ENCODE measurements around the gene COL4A2.

Gene COL4A2

DNA sequence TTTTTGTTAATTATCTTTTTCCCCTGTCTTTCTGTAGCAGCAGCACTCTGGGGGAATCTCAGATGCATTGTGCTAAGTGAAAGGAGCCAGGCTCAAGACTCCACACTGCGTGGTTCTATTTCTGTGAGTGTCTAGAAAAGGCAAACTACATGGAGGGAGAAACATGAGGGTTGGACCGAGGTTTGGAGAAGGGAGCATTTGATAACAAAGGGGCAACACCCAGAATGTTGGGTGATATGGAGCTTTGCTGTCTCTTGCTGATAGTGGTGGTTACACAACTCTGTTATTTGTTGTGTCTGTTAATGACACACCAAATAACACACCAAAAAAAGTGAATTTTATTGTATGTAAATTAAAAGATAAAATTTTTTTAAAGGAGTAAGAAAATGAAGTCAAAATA, 107.8 kb downstream of the COL4A2 start:
- DNase-seq (ENCODE audit: low read depth in 1 of 2, low spot score in 1 of 2): no peak

DNA sequence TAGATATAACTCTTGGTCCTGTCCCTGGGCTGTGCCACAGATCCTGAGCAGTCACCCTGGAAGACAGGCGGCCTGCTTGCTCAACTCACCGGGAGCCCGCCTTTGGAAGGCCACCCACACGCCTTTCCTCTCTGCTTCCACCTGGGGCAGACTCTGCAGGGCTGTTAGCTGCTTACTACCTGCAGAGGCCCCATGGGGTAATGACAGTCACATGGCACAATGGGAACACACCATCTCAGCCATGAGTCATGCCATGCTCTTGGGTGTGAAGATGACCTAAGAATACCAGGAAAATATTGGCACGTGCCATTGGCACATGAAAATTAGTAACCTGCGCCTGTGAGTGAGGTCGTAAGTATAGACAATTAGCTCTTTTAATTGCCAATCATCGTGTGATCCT, 108.6 kb downstream of the COL4A2 start:
- no peak for DNase-seq (ENCODE audit: low read depth in 1 of 2, low spot score in 1 of 2)

DNA sequence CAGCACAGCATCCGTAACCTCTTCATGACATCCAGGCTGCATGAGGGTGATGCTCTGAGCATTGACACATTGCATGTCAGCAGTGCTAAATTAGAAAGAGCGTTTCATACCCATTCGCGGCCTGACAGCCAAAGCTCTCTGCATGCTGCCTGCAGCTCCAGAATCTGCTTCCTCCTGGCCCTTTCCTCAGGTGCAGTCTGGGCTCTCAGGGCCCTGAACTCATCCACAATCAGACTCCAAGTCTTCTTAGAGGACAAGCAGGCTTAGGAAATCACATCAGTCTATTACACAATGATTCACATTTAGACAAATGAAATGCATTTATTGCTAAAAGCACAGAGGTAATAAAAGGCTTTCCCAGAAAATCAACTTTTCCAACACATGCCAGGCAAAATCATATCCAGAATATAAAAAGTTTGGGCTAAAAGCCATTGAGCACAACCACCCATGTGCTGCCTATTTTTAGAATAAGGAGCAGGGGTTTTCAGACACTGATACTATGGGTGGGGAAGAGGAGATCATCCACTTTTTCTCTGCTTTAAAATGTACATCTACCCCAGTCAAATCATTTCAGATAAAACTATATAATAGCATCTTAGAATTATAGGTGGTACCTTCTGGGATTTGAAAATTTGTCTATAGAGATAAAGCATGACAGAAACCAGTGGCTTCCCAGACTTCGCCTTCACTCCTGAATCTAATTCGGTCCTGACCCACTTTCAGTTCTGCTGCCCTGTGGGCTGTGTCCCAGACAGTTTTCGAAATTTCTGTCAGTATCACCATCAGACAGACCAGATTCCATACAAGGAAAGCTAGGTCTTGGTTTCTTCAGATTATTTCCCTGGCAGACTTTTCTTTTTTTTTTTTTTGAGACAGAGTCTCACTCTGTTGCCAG, 109.3 kb downstream of the COL4A2 start:
- no peak for DNase-seq (ENCODE audit: low read depth in 1 of 2, low spot score in 1 of 2)

DNA sequence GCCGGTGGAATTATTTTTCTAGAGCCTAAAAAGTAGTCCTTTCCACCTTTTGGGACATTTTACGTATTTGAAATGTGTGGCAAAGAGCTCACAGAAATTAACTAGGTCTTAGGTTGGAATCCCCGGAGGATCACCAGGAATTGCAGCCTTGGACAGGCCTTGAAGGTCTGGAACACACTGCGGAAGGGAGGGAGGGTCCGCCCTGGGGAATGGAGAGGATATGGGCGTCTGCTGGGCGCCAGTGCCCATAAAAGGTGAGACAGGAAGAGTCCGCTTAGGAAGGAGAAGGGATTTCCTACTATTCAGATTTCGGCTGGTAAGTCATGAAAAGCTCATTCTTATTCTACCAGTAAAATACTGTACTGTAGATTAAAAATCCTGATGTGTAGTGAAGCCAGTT, 111.9 kb downstream of the COL4A2 start:
- DNase-seq (ENCODE audit: low read depth in 1 of 2, low spot score in 1 of 2): no peak

DNA sequence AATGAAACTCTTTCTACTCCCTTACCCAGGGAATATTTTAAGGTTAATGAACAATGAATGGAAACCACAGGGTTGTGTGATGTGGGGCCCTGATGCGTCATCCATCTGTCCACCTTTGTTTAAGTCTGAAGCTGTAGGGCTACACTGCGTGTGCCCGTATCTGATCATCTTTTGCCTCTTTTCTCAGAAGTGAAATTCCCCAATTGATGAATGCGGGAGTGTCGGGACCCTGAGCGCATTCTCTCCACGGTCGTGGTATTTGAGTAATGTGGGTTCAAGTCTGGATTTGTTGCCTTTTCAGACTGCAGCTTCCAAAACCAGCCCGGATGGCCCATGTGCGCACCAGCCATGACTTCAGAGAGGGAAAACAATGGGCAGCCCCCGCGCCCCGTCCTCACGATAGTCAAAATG, 112.3 kb downstream of the COL4A2 start:
- no peak for DNase-seq (ENCODE audit: low read depth in 1 of 2, low spot score in 1 of 2)

DNA sequence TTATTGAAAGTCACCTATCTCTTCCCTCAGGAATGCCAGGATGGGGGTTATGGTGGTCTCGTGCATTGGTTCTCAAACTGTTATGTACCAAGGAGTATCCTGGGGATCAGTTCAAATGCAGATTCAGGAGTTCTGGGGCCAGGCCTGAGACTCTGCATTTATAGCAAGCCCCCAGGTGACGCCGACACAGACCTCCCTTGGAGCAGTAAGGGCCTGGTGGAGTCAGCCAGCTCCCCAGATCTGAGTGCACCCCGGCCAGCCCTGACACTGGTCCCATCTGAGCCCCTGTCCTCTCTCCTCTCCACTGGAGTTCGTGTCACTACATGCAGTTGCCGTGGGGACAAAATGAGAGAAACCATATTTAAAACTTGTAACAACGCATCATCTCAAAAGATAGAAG, 112.9 kb downstream of the COL4A2 start:
- DNase-seq (ENCODE audit: low read depth in 1 of 2, low spot score in 1 of 2): no peak

DNA sequence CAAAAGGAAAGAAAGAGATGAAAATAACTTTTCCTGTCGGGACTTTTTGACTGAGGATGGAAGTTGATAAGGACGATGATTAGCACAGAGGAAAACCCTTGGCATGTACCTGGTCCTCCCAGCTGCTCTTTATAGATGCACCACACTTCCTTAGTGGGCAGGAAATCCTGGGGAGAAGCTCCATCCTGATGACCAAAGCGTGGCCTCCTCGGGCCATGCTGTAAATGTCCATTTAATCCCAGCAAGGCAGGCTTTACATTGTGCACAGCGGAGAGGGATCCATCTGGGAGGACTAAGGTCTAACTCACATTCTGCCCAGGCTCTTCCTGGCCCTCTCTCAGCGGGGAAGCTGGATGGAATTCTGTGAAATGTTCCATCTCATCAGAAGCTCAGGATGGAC, 113.5 kb downstream of the COL4A2 start:
- DNase-seq (ENCODE audit: low read depth in 1 of 2, low spot score in 1 of 2): no peak

DNA sequence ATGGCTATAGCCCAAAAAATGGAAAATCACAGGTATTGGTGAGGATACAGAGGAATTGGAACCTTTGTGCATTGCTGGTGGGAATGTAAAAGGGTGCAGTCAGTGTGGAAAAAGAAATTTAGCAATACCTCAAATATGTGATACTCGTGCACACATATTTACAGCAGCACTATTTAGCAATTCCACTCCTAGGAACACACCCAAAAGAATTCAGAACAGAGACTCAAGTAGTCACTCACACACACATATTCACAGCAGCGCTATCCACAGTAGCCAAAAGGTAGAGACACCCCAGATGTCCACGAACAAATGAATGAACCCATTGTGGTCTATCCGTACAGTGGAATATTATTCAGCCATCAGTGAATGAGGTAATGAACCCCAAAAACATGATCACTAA, 114.0 kb downstream of the COL4A2 start:
- DNase-seq (ENCODE audit: low read depth in 1 of 2, low spot score in 1 of 2): no peak

DNA sequence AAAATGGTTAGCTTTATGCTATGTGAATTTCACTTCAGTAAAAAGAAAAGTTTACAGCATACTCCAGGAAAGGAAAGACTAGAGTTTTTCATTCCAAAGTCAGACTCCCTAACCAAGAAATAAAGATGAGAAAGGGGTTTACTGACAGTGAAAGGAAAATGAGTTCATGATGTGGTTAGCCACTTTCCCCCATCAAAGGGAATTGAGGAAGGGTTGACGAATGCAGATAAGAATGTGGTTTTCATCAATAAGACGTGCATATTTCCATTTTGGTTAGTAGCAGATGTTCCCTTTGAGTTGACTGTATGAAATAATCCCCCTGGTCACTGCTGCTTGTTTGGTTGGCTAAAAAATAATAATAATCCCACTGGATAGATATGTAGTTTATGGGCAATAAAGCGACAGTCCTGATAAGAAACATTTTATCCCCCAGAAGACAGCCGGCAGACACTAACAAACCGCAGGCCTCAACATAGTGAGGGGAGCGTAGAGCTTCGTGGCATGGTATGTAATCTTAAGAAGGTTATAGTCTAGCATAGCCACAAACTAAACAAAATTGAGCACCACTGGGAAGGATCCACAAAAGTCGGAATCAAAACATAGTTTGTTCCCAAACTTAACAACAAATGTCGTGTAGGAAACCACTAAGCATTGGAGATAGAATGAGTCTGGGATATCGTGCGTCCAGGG, 114.8 kb downstream of the COL4A2 start:
- no peak for DNase-seq (ENCODE audit: low read depth in 1 of 2, low spot score in 1 of 2)

DNA sequence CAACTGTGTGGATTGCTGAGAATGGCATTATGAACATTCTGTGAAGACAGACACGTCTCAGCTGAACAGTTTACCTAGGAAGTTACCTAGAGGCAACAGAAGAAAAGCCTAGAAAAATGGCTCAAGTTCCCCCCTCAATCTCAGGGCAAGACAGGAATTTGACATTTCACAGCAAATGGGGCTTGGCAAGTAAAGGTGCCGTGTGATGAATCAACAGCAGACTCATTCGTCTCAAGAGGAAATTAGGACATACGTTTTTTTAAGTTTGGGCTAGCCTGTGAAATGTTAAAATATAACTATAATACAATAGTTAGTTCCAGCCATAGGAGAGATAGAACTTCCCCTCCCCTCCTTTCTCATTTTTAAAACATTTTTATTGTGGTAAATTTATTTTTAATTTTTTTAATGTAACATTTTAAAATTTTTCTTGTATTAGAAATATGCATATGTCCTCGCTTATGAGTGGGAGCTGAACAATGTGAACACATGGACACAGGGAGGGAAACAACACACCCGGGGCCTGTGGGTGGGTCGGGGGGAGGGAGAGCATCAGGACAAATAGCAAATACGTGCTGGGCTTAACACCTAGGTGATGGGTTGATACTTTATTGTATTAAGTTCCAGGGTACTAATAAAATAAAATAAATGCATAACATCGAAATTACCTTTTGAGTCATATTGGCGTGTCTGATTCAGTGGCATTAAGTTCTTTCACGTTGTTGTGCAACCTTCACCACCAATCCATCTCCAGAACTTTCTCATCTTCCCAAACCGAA, 116.0 kb downstream of the COL4A2 start:
- DNase-seq (ENCODE audit: low read depth in 1 of 2, low spot score in 1 of 2): no peak

DNA sequence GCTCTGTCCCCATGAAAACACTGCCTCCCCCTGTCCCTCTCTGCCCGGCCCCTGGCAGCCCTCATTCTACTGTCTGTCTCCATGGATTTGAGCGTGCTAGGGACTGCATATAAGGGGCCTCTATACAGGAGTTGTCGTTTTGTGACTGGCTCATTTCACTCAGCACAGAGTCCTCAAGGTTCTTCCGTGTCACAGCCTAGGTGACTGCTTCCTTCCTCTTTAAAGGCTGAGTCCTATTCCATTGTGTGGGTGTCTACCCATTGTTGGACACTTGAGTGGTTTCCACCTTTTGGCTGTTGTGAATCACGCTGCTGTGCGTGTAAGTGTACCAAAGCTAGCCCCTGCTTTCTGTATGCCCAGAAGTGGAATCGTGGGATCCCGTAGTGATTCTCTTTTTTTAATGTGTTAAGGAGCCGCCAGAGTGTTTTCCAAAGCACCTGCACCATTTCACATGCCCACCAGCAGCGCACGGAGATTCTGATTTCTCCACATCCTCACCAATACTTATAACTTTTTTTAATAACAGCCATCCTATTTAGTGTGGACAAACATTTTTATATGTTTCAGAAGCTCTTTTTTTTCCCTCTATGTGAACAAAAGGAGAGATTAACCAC, 116.7 kb downstream of the COL4A2 start:
- DNase-seq (ENCODE audit: low read depth in 1 of 2, low spot score in 1 of 2): no peak

DNA sequence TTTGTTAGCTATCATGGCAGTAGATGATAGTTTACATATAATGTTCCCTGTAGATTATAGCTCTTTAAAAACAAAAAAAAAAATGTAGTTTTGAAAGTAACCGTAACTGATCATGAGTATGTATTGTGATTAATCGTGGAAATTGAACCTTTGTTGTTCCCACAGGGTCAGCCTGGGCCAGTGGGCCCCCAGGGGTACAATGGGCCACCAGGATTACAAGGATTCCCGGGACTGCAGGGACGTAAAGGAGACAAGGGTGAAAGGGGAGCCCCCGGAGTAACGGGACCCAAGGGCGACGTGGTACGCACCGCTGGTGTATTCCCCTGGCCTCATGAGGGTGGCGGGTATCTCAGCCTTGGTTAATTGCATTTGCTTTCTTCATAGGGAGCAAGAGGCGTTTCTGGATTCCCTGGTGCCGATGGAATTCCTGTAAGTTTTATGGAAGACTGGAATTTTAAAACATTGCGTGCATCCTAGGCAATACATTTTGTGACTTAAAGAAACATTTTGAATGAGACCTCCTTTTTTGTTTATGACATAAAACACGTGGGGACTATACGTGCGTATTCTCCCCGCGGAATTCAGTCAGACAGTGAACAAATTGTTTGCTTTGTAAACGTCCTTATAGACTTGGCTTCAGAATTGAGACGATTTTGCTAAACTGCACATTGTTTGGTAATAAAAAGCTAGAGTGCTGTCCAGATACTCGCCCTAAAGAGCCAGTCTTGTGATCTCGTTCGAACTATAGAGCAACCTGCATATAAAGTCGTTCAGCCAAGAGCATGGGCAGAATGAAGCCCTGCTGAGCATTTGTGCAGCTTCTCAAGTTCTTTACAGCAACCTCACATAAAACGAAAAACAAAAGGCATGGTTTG, 117.7 kb downstream of the COL4A2 start:
- no peak for DNase-seq (ENCODE audit: low read depth in 1 of 2, low spot score in 1 of 2)

DNA sequence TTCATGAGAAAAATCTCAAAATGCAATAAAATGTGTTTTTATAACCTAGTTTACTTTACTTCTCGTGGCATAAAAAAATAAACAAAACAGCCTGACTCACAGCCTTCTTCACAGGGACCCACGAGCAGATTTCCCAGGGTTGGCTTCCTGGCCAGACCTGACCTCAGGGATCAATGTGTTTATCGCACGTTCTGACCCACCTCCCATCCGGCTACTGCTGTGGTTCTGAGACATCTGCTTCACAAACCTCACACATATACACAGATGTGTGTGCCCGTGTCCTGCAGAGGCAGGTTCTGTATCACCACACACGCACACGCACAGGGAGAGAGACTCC, 118.3 kb downstream of the COL4A2 start:
- DNase-seq (ENCODE audit: low read depth in 1 of 2, low spot score in 1 of 2): no peak

DNA sequence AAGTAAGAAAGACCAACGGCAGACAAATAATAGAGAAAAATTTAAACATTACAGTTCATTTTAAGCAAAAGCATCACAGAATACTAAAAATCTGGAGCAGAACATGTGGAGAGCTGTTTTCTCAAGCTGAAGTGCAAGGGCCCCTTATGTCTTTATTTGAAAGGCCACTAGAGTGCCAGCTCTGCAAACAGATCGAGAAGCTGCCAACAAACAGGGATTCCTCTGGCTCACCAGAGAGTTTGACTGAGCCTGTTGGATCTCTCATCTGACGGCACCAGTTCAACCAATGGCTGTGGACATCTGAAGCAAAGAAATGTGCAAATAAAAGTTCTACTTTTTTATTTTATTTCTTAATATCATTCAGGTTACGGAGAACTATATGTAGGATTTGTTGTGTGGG, 119.7 kb downstream of the COL4A2 start:
- no peak for DNase-seq (ENCODE audit: low read depth in 1 of 2, low spot score in 1 of 2)

DNA sequence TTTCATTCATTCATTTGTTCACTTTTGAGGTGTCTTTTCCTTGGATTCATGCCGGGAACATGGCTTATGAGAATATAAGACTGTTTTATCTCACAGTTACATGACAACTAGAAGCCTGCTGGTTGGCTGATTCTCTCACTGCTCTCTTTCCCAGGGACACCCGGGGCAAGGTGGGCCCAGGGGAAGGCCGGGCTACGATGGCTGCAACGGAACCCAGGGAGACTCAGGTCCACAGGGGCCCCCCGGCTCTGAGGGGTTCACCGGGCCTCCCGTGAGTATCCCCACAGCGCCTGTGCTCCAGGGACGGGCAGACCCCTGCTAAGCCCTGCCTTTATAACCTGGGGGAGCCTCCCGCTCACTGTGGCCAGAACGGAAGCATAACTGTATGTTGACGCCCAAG, 121.2 kb downstream of the COL4A2 start:
- no peak for DNase-seq (ENCODE audit: low read depth in 1 of 2, low spot score in 1 of 2)

DNA sequence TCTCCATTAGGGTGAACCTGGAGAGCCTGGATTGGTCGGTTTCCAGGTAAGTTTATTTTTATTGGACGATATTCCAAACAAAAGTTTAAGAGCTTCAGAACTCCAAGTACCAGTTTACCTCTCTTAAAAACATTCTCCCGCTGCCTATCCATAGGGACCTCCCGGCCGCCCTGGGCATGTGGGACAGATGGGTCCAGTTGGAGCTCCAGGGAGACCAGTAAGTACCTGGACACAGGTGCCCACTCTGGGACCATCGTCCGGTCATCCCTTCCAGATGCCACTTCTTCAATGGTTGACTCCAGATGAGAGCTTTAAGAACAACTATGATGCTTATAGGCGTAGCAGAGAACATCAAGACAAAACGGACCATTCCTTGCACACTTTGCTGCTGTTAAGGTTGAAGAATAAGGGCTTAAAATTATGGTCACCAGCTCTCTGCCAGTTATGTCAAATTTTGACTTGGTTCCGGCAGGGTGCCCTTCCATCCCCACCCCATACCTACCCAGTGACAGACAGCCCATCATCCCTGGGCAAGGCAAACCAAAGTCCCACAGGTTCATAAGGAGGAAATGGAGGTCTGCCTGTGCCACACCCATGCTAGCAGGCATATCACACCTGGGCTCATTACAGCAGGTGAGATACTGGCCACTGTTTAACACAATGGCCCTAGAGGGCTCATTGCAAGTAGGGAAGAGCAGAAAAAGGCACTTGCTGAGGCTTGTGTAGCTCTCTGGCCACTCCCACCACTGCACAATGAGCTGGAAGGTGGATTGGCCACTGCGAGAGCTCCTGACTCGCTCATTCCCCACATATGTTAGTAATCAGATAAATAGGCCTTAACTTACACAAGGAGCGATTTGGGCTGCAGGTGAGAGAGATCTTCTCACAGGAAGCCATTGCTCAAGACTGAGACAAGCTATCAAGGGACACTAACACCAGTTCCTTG, 123.6 kb downstream of the COL4A2 start:
- DNase-seq (ENCODE audit: low read depth in 1 of 2, low spot score in 1 of 2): no peak

DNA sequence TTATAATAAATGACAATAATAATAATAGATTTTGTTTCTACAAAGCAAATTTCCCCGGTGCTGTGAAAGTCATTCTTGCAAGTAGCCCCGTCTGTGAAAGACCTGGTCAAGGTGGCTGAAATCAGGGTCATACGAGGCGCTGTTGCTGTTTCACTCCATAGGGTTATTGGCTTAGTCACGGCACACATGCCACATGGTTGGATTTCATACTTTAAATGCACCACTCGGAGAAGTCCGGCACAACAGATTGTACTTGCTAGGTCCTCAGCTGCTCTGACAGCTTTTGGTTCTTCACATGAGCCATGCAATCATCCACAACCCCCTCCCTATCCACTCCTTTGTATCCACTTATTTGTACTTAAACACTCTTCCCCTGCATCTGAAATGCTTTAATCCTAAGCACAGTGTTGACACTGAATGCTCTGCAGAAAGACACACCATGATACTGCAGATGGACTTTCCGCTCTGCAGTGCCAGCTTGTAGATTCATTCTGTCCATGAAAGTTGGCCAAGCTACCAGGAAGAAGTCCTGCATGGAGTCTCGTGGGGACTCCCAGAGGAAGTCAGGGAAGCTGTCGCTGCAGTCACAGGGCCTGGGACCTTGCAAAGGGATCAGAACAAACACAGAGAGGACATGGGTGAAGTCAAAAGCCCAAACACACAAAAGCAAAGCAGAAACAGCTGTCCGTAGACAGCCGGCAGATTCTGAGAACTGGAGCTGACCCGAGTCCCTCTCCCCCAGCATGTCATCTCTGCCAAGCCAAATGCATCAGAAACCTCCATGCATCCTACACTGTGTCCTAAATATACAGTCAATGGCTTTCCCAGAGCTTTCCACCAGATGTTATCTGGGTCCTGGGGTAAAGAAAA, 124.6 kb downstream of the COL4A2 start:
- DNase-seq (ENCODE audit: low read depth in 1 of 2, low spot score in 1 of 2): no peak

DNA sequence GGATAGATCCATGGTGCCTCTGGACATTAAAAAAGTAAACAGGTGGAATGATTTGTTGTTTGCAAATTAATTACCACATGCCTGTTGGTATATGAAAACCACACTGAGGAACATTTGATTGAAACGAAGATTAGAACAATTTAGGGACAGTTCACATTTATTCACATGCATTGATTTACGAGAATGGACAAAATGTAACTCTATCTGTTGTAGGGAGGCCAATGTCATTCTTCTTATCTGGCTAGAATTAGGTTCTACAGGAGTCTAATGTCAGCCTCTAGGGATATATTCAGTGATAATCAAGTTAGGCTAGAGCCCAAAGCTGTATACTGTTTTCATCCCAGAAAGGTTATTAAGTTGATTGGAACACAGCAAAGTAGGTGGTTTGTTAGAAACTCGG, 125.4 kb downstream of the COL4A2 start:
- no peak for DNase-seq (ENCODE audit: low read depth in 1 of 2, low spot score in 1 of 2)

DNA sequence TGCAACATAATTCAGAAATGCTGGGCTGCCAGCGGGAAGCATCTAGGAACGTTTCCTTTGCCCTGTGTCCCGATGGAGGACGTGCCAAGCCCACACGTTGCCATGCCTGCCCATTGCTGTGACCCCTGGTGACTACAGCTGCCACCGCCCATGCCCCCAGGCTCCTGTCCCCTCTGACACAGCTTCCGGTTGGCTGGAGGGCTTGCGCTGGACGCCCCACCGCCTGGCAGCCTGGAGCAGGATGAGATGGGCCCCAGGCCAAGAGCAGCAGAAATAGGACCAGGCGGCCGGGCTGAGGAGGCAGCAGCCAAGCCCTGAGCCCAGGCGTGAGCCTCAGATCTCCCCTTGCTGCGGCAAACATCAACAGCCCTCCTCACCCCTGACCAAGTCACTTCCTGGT, 125.9 kb downstream of the COL4A2 start:
- DNase-seq (ENCODE audit: low read depth in 1 of 2, low spot score in 1 of 2): no peak
